ENCODE data around the gene TXNRD1.
"Not testable (repeated sequence)": the region's sequence is repeated elsewhere in the genome, so short reads cannot be mapped to it uniquely, and the experiment has no call there.

The TXNRD1 gene

GRCh38 chr12:104329707-104330532, 114.3 kb downstream of the TXNRD1 start:
- no peak for DNase-seq

- DNase-seq = no peak
Measured at GRCh38 chr12:104331376-104331775, 115.8 kb downstream of the TXNRD1 start.

- not testable (repeated sequence) for DNase-seq
Measured at GRCh38 chr12:104332273-104332672, 116.7 kb downstream of the TXNRD1 start.

- no peak for DNase-seq
Measured at GRCh38 chr12:104333692-104334255, 118.2 kb downstream of the TXNRD1 start.

GRCh38 chr12:104334581-104334980, 119.0 kb downstream of the TXNRD1 start:
- no peak for DNase-seq

GRCh38 chr12:104336115-104336514, 120.5 kb downstream of the TXNRD1 start:
- DNase-seq = no peak

- DNase-seq = no peak
Measured at GRCh38 chr12:104337030-104337558, 121.5 kb downstream of the TXNRD1 start.

- no peak for DNase-seq
Measured at GRCh38 chr12:104339663-104340062, 124.1 kb downstream of the TXNRD1 start.

GRCh38 chr12:104340177-104340576, 124.6 kb downstream of the TXNRD1 start:
- DNase-seq = no peak

GRCh38 chr12:104340925-104341611, 125.5 kb downstream of the TXNRD1 start:
- DNase-seq = no peak

GRCh38 chr12:104342147-104342546, 126.6 kb downstream of the TXNRD1 start:
- DNase-seq = no peak

GRCh38 chr12:104342635-104343249, 127.2 kb downstream of the TXNRD1 start:
- DNase-seq = no peak

- no peak for DNase-seq
Measured at GRCh38 chr12:104344682-104345081, 129.1 kb downstream of the TXNRD1 start.

GRCh38 chr12:104345234-104346066, 129.9 kb downstream of the TXNRD1 start:
- DNase-seq = no peak

GRCh38 chr12:104347374-104348075, 131.9 kb downstream of the TXNRD1 start:
- no peak for DNase-seq

- no peak for DNase-seq
Measured at GRCh38 chr12:104348283-104348993, 132.9 kb downstream of the TXNRD1 start.

GRCh38 chr12:104348994-104349494, 133.5 kb downstream of the TXNRD1 start:
- DNase-seq = no peak

- DNase-seq = no peak
Measured at GRCh38 chr12:104350211-104351056, 134.9 kb downstream of the TXNRD1 start.
